Spleen (tissue), 7 donors: ENCODE data around the gene YDJC.
A peak's percentile ranks its signal among the peaks of the same experiment; 100 is the strongest.

ENCODE experiments used
- CTCF ChIP-seq, 11 experiments: fragments of 200-600 bp in 7 of 11; fragments of 450-650 bp in 4 of 11; sonication (generic) in 4 of 11; IDR thresholded peaks in 8 of 11; conservative IDR thresholded peaks in 3 of 11; 1 replicate in 7 of 11; 2 replicates in 4 of 11; pipeline versions ENCODE4 v1.4.0 to v1.8.0; 2016 to 2021; ENCODE audit warnings: antibody characterized with exemption in 11 of 11, inconsistent platforms in 4 of 11, mild to moderate bottlenecking in 1 of 11
- POLR2A ChIP-seq, 3 donors: fragments of 450-650 bp; IDR thresholded peaks; one replicate each; pipeline ENCODE4 v1.5.1; 2017; ENCODE audit warnings: antibody characterized with exemption in 3 of 3, mild to moderate bottlenecking in 1 of 3
- POLR2AphosphoS5 ChIP-seq, 3 donors: sonication (generic); formaldehyde crosslinking; IDR thresholded peaks; one replicate each; pipeline ENCODE4 v1.5.1; 2017; ENCODE audit warnings: antibody characterized with exemption in 3 of 3
- donor health status: DM: no; HTN: no; CAD: no; lungs with moderate emphysema.
- donor health status: DM: no; HTN: no; CAD: no.
- donor health status: DM: no; HTN: no; CAD: no.

DNA sequence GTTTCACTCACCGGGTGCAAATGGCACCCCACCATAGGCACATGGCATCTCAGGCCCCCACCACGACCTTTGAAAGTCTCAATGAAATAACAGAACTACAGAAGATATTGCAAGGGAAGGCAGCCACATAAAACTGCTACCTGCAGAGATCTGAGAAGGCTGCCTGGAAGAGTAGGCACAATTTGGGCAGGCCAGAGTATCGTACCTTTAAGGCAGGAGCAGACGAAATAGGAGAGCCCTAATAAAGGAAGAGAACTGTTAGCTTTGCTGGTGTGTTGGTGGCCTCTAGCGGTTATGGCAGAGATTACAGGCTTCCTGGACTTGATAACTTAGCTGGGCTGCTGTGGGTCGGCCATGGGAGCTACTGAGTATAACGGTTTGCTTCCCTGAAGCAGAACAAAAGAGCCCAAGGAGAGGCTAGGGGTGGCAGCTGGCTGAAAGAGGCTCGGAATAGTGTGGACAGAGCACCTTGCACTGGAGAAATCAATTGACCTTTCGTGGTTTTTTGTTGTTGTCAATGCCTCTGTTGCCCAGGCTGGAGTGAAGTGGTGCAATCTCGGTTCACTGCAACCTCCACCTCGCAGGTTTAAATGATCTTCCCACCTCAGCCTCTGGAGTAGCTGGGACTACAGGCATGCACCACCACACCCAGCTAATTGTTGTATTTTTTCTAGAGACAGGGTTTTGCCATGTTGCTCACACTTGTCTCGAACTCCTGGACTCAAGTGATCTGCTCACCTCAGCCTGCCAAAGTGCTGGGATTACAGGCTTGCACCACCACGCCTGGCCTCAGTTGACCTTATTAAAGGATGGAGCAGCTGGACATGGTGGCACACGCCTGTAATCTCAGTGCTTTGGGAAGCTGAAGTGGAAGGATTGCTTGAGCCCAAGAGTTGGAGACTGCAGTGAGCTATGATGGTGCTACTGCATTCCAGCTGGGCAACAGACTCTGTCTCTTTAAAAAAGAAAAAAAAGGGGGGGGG, 17.1 kb upstream of the YDJC start:
- TF ChIP-seq CTCF (IDR thresholded peaks at IDR 0.05 in 8 of 11, conservative IDR thresholded peaks at IDR 0.05 in 3 of 11), result peak; percentile 77 to 93 (median 90)
- TF ChIP-seq POLR2AphosphoS5 (IDR thresholded peaks at IDR 0.05), result no peak
- no peak for TF ChIP-seq POLR2A (IDR thresholded peaks at IDR 0.05)
